ENCODE results near the gene REPS1.
A peak's percentile ranks its signal among the peaks of the same experiment; 100 is the strongest.

The REPS1 gene

GRCh38 chr6:138979365-138979764, 8.7 kb downstream of the REPS1 start:
- no peak overlapping the region for H2AK5ac ChIP-seq (ENCODE audit: low read length)
- no peak overlapping the region for H2BK120ac ChIP-seq (ENCODE audit: insufficient read depth, low read length, poor library complexity)
- WGBS (ENCODE audit: extremely low coverage, insufficient coverage, insufficient read length) = no CpG with 5 or more reads among the region's 2 CpGs
- no peak overlapping the region for H3K4me2 ChIP-seq (ENCODE audit: low read length)
- no peak overlapping the region for H4K12ac ChIP-seq (ENCODE audit: low read depth, low read length)
- no peak overlapping the region for H3K14ac ChIP-seq (ENCODE audit: low read length)
- H3K4ac ChIP-seq (ENCODE audit: low read depth, low read length) = no peak overlapping the region
- peaks cover 2 to 3% of the 10 kb centered on the region in 2 experiments for H3K4me1 ChIP-seq (ENCODE audit: control insufficient read depth in 1 of 2, insufficient read depth in 2 of 2, low read length in 2 of 2)
- peak; percentile 50 to 81 for DNase-seq
- no peak overlapping the region for H2AFZ ChIP-seq (ENCODE audit: insufficient read depth, low read length, poor library complexity)
- no peak overlapping the region for H2BK12ac ChIP-seq (ENCODE audit: low read length)
- H3K36me3 ChIP-seq (ENCODE audit: control insufficient read depth in 1 of 2, insufficient read depth in 2 of 2, low read length in 2 of 2) = no peaks in the 10 kb centered on the region
- H4K91ac ChIP-seq (ENCODE audit: low read depth, low read length) = no peak overlapping the region
- H3K4me3 ChIP-seq (ENCODE audit: low read depth, low read length) = no peak overlapping the region
- H3K18ac ChIP-seq (ENCODE audit: low read length) = no peak overlapping the region
- H3K23ac ChIP-seq (ENCODE audit: low read length) = no peak overlapping the region
- no peak overlapping the region for H2BK5ac ChIP-seq (ENCODE audit: low read depth, low read length, poor library complexity)
- H3K79me1 ChIP-seq (ENCODE audit: low read length) = no peaks in the 10 kb centered on the region
- H3K79me2 ChIP-seq (ENCODE audit: control insufficient read depth, insufficient read depth, low read length, poor library complexity) = peaks cover 10% of the 10 kb centered on the region
- no peaks in the 10 kb centered on the region for H3K27me3 ChIP-seq (ENCODE audit: insufficient read depth, low read length)
- H3K9me3 ChIP-seq (ENCODE audit: insufficient read depth, low read depth, low read length) = no peaks in the 10 kb centered on the region
- H3K27ac ChIP-seq (ENCODE audit: low read depth, low read length) = no peak overlapping the region
- no peak overlapping the region for H4K8ac ChIP-seq (ENCODE audit: low read depth, low read length)
- H3K9ac ChIP-seq (ENCODE audit: low read length) = no peak overlapping the region

- DNase-seq = no peak
- Histone ChIP-seq H3K18ac (ENCODE audit: low read length) (no peak overlapping the region), H3K27ac (ENCODE audit: low read depth, low read length) (no peak overlapping the region), H3K79me1 (ENCODE audit: low read length) (no peaks in the 10 kb centered on the region), H2AK5ac (ENCODE audit: low read length) (no peak overlapping the region), H3K79me2 (ENCODE audit: control insufficient read depth, insufficient read depth, low read length, poor library complexity) (peaks cover 6% of the 10 kb centered on the region), H2AFZ (ENCODE audit: insufficient read depth, low read length, poor library complexity) (no peak overlapping the region), H2BK120ac (ENCODE audit: insufficient read depth, low read length, poor library complexity) (no peak overlapping the region), H3K9ac (ENCODE audit: low read length) (no peak overlapping the region), H2BK12ac (ENCODE audit: low read length) (no peak overlapping the region), H3K14ac (ENCODE audit: low read length) (no peak overlapping the region), H3K27me3 (ENCODE audit: insufficient read depth, low read length) (no peaks in the 10 kb centered on the region), H3K9me3 (ENCODE audit: insufficient read depth, low read depth, low read length) (no peaks in the 10 kb centered on the region), H4K12ac (ENCODE audit: low read depth, low read length) (no peak overlapping the region), H3K36me3 (ENCODE audit: control insufficient read depth in 1 of 2, insufficient read depth in 2 of 2, low read length in 2 of 2) (no peaks in the 10 kb centered on the region), H3K23ac (ENCODE audit: low read length) (no peak overlapping the region), H3K4ac (ENCODE audit: low read depth, low read length) (peak overlapping the region; percentile 79), H3K4me3 (ENCODE audit: low read depth, low read length) (no peak overlapping the region), H4K8ac (ENCODE audit: low read depth, low read length) (no peak overlapping the region), H4K91ac (ENCODE audit: low read depth, low read length) (no peak overlapping the region), H2BK5ac (ENCODE audit: low read depth, low read length, poor library complexity) (no peak overlapping the region), H3K4me1 (ENCODE audit: control insufficient read depth in 1 of 2, insufficient read depth in 2 of 2, low read length in 2 of 2) (peaks cover 0 to 2% of the 10 kb centered on the region in 2 experiments), H3K4me2 (ENCODE audit: low read length) (no peak overlapping the region)
- no CpG with 5 or more reads among the region's 4 CpGs for WGBS (ENCODE audit: extremely low coverage, insufficient coverage, insufficient read length)
These were observed 9.8 kb downstream of the REPS1 start for GRCh38 chr6:138978229-138978628.

- Histone ChIP-seq H2BK5ac (ENCODE audit: low read depth, low read length, poor library complexity) (no peak overlapping the region), H3K9me3 (ENCODE audit: insufficient read depth, low read depth, low read length) (no peaks in the 10 kb centered on the region), H4K8ac (ENCODE audit: low read depth, low read length) (no peak overlapping the region), H3K14ac (ENCODE audit: low read length) (no peak overlapping the region), H3K9ac (ENCODE audit: low read length) (no peak overlapping the region), H3K27me3 (ENCODE audit: insufficient read depth, low read length) (no peaks in the 10 kb centered on the region), H4K12ac (ENCODE audit: low read depth, low read length) (no peak overlapping the region), H2AFZ (ENCODE audit: insufficient read depth, low read length, poor library complexity) (no peak overlapping the region), H3K23ac (ENCODE audit: low read length) (no peak overlapping the region), H3K4me2 (ENCODE audit: low read length) (no peak overlapping the region), H2BK120ac (ENCODE audit: insufficient read depth, low read length, poor library complexity) (no peak overlapping the region), H3K18ac (ENCODE audit: low read length) (no peak overlapping the region), H3K36me3 (ENCODE audit: control insufficient read depth in 1 of 2, insufficient read depth in 2 of 2, low read length in 2 of 2) (no peaks in the 10 kb centered on the region), H3K27ac (ENCODE audit: low read depth, low read length) (no peak overlapping the region), H3K79me2 (ENCODE audit: control insufficient read depth, insufficient read depth, low read length, poor library complexity) (peaks cover 6% of the 10 kb centered on the region), H2BK12ac (ENCODE audit: low read length) (no peak overlapping the region), H2AK5ac (ENCODE audit: low read length) (no peak overlapping the region), H4K91ac (ENCODE audit: low read depth, low read length) (no peak overlapping the region), H3K4me1 (ENCODE audit: control insufficient read depth in 1 of 2, insufficient read depth in 2 of 2, low read length in 2 of 2) (peaks cover 0 to 2% of the 10 kb centered on the region in 2 experiments), H3K4ac (ENCODE audit: low read depth, low read length) (no peak overlapping the region), H3K4me3 (ENCODE audit: low read depth, low read length) (no peak overlapping the region), H3K79me1 (ENCODE audit: low read length) (no peaks in the 10 kb centered on the region)
- no CpG with 5 or more reads among the region's 1 CpG for WGBS (ENCODE audit: extremely low coverage, insufficient coverage, insufficient read length)
- DNase-seq = peak; percentile 80 to 97
These were observed 10.3 kb downstream of the REPS1 start for GRCh38 chr6:138977646-138978167.

- no CpG with 5 or more reads among the region's 2 CpGs for WGBS (ENCODE audit: extremely low coverage, insufficient coverage, insufficient read length)
- H3K79me2 ChIP-seq (ENCODE audit: control insufficient read depth, insufficient read depth, low read length, poor library complexity) = peaks cover 6% of the 10 kb centered on the region
- H3K27me3 ChIP-seq (ENCODE audit: insufficient read depth, low read length) = no peaks in the 10 kb centered on the region
- H4K12ac ChIP-seq (ENCODE audit: low read depth, low read length) = no peak overlapping the region
- no peak overlapping the region for H3K4me2 ChIP-seq (ENCODE audit: low read length)
- no peaks in the 10 kb centered on the region for H3K36me3 ChIP-seq (ENCODE audit: control insufficient read depth in 1 of 2, insufficient read depth in 2 of 2, low read length in 2 of 2)
- H2BK120ac ChIP-seq (ENCODE audit: insufficient read depth, low read length, poor library complexity) = no peak overlapping the region
- no peak overlapping the region for H3K27ac ChIP-seq (ENCODE audit: low read depth, low read length)
- no peaks in the 10 kb centered on the region for H3K79me1 ChIP-seq (ENCODE audit: low read length)
- H2AFZ ChIP-seq (ENCODE audit: insufficient read depth, low read length, poor library complexity) = no peak overlapping the region
- DNase-seq = peak; percentile 40 to 75
- no peak overlapping the region for H3K23ac ChIP-seq (ENCODE audit: low read length)
- H3K18ac ChIP-seq (ENCODE audit: low read length) = no peak overlapping the region
- H3K4ac ChIP-seq (ENCODE audit: low read depth, low read length) = peak overlapping the region; percentile 57
- H3K9me3 ChIP-seq (ENCODE audit: insufficient read depth, low read depth, low read length) = no peaks in the 10 kb centered on the region
- no peak overlapping the region for H3K14ac ChIP-seq (ENCODE audit: low read length)
- H4K91ac ChIP-seq (ENCODE audit: low read depth, low read length) = no peak overlapping the region
- peaks cover 0 to 2% of the 10 kb centered on the region in 2 experiments for H3K4me1 ChIP-seq (ENCODE audit: control insufficient read depth in 1 of 2, insufficient read depth in 2 of 2, low read length in 2 of 2)
- no peak overlapping the region for H2BK5ac ChIP-seq (ENCODE audit: low read depth, low read length, poor library complexity)
- H2AK5ac ChIP-seq (ENCODE audit: low read length) = no peak overlapping the region
- no peak overlapping the region for H3K9ac ChIP-seq (ENCODE audit: low read length)
- no peak overlapping the region for H4K8ac ChIP-seq (ENCODE audit: low read depth, low read length)
- H2BK12ac ChIP-seq (ENCODE audit: low read length) = no peak overlapping the region
- H3K4me3 ChIP-seq (ENCODE audit: low read depth, low read length) = no peak overlapping the region
These were observed 10.8 kb downstream of the REPS1 start for GRCh38 chr6:138977242-138977641.

Data from trophoblast cell (in vitro differentiated cells and primary cell).